ENCODE measurements around the gene HOGA1.
"Not testable (repeated sequence)": the region's sequence is repeated elsewhere in the genome, so short reads cannot be mapped to it uniquely, and the experiment has no call there.

HOGA1 gene

DNA sequence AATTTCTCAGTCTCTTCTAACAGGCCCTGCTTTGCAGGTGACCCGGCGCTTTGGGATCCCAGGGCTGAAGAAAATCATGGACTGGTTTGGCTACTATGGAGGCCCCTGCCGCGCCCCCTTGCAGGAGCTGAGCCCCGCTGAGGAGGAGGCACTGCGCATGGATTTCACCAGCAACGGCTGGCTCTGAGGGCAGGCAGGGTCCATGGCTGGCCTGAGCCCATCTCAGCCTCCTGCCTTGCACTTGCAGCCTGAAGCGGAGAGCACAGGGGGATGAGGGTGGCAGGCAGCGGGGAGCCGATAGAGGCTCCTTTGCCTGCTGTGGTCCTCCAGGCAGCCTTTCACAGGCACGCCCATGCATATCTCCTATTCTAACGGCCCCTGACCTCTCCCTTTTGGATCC is 27.3 kb downstream of the HOGA1 start:
- no peak for DNase-seq (ENCODE audit: low read depth)

DNA sequence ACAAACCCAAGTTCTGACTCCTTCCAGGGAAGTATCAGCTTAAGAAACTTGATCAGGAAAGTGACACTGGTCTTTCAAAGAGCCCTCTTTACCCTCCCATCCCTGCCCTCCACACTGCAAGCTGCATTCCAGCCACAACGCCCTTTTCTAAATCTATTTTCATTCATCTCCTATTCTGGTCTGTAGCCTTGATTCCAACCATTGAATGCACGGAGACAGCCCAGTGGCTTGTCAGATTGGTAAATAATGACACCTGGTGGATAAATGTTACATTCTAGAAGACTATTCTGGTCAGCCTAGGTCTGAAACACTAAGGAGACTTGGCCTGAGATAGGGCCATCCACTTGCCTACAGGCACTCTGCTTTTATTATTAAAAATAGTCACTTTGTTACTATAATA is 28.2 kb downstream of the HOGA1 start:
- DNase-seq (ENCODE audit: low read depth), result no peak

DNA sequence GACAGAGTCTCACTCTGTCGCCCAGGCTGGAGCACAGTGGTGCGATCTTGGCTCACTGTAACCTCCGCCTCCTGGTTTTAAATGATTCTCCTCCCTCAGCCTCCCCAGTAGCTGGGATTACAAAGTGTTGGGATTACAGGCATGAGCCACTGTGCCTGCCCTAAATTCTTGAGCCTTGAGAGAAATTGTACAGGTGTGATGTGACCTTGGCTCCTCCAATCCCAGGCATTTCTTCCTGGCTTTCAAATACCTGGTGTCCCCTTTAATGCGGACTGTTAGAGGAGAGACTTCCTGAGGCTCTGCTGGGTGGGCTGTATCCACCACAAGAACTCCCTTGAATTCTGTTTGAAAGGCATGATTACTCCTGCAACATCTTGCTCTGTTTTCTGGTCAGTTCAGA is 34.1 kb downstream of the HOGA1 start:
- no peak for DNase-seq (ENCODE audit: low read depth)

DNA sequence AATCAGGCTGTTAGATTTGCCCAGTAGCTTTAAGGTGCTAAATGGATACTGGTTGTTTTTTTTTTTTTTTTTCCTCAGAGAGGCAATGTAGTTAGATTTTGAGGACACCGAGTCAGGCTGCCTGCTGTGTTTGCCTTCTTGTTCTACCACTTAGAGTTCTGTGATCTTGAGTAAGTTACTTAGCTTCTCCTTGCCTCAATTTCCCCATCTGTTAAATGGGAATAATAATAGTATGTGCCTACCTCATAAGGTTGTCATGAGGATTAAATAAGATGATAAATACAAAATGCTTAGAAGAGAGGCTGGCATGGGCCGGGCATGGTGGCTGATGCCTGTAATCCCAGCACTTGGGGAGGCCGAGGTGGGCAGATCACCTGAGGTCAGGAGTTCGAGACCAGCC is 34.5 kb downstream of the HOGA1 start:
- no peak for DNase-seq (ENCODE audit: low read depth)

DNA sequence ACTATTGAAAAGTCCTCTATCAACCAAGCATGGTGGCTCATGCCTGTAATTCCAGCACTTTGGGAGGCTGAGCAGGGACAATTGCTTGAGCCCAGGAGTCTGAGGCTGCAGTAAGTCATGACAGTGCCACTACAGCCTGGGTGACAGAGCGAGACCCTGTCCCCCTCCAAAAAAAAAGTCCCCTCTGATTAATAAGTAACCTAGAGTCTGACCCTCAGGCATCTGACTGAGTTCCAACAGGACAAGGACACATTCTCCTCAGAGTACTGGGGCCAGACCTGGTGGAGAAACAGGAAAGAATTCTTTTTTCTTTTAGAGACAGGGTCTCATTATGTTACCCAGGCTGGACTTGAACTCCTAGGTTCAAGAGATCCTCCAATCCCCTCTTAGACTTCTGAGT is 39.1 kb downstream of the HOGA1 start:
- no peak for DNase-seq (ENCODE audit: low read depth)

DNA sequence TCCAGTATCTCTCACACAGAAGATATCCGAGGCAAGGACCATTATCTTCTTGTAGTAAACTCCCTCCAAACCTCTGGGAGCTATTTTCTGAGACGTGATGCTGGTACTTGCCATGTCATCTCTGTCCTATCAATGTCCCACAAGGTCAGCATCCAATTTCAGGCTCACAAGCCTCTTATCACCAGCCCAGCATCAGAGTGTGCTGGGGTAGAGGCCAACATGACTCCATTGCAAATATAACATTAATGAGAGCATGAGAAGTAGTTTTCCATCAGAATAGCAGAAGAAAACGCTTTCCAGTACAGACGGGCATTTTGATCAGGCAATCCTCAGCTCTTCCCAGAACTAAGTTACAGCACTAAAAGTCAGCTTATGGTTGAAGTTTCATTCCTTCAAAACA is 43.5 kb downstream of the HOGA1 start:
- DNase-seq (ENCODE audit: low read depth), result no peak

DNA sequence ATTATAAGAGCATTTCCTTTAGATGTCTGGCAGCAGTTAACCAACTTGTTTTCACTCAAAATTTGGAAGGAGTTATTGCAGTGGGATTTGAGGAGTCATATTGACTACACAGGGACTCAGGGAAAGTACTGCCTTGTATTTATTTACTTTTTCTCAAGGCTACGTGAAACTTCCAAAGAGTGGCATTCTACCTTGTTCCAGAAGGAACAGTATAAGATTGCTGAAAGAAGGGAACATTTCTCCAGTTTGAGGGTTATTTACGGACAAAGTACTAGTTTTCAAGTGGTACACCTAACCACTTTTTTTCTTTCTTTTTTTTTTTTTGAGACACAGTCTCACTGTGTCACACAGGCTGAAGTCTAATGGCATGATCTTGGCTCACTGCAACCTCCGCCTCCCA is 44.0 kb downstream of the HOGA1 start:
- DNase-seq (ENCODE audit: low read depth), result no peak

DNA sequence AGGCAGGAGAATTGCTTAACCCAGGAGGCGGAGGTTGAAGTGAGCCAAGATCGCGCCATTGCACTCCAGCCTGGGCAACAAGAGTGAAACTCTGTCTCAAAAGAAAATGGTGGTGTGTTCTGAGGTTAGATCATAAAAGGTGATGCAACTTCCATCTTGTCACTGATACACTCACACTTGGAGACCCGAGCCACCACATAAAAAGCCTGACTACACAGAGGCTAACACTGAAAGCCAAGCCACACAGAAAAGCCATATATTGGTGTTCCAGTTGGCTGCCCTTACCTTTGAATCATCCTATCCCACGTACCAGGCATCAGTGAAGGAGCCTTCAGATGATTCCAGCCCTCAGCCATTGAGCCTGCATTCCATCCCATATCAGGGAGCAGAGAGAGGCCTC is 45.1 kb downstream of the HOGA1 start:
- DNase-seq (ENCODE audit: low read depth), result no peak

DNA sequence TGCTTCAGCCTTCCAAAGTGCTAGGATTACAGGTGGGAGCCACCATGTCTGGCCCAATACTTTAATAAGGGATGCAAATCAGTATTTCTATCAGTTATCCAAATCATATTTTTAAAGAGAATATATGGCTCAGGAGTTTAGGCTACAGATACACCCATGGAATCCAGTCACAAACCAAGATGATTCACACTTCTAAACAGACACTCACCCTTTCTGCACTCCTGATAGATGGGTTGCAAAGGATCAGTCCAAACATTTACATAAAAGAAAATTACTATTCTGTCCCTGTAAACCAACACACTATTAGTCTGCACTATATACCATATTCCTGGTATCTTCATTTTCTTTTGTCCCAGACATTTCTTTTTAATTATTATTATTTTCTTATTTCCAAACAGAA is 46.9 kb downstream of the HOGA1 start:
- no peak for DNase-seq (ENCODE audit: low read depth)

DNA sequence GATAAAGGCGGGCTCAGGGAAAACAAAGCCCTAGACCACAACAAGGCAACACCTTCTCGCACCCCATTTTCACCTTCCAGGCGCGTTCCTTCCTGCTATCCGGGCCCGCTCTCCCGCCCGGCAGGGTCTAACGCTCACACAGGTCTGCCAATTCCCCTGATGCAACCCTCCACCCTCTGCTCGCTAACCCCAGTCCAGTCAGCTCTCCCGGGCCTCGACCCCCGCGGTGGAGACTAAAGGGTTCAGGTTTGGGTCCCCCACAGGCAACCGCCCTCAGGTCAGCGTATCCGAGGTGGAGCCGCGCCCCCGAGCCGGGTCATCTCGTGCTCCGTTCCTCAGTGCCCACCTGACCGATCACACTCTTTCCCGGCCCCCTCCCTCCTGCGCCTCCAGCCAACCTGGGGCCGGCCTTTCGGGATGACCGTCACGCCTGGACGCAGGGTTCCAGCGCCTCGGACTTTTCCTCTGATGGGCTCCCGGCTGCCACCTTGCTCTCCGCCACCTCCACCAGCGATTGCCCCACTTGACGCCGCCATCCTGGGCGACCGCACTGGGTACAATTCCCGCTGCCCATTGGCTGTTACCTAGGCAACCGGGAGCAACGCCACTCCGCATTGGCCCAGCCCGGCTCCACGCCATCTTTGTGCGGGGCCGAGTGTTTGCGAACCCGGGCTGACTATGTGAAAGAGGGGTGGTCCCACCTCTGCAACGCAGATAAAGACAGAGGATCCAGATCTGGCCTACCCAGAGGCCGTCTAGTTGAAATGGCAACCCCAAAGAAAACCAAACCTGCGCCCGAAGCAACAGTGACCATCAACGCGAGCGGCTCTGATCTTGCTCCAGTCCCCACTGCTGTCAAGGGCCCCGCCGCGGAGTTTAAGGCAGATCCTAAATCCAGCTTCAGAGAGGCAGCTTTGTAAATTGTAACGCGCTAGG is 49.0 kb downstream of the HOGA1 start, which contains the start of gene MORN4:
TSS of gene MORN4 (minus strand) at position 552 of the 936 bp plus-strand sequence. CDS start 13,847 bp downstream, outside the sequence.
- peak; percentile 80 for DNase-seq (ENCODE audit: low read depth)

DNA sequence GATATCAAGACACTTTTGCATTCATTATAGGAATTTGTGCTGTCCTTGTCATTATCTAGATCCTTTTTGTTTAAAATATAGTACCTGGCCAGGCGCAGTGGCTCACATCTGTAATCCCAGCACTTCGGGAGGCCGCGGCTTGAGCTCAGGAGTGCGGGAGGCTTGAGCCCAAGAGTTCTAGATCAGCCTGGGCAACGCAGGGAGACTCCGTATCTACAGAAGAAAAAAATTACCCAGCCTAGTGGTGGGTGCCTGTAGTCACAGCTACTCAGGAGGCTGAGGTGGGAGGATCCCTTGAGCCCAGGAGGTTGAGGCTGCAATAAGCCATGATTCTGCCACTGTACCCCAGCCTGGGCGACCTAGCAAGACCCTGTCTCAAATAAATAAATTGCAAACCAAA is 49.7 kb downstream of the HOGA1 start:
- DNase-seq (ENCODE audit: low read depth), result no peak

DNA sequence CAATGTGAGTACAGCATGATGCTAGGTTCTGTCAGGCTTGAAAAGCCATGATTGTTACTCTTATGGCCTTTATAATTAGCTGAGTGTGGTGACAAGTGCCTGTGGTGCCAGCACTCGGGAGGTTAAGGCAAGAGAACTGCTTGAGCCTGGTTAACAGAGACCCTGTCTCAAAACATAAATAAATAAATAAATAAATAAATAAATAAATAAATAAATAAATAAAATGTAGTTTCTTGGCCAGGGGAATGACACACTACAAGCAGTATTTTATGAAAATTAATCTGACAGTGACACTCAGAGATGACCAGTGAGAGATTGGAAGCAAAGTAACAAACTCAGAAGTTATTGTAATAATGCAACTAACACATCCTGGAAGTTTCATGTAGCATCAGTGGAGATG is 51.4 kb downstream of the HOGA1 start:
- DNase-seq (ENCODE audit: low read depth), result no peak

DNA sequence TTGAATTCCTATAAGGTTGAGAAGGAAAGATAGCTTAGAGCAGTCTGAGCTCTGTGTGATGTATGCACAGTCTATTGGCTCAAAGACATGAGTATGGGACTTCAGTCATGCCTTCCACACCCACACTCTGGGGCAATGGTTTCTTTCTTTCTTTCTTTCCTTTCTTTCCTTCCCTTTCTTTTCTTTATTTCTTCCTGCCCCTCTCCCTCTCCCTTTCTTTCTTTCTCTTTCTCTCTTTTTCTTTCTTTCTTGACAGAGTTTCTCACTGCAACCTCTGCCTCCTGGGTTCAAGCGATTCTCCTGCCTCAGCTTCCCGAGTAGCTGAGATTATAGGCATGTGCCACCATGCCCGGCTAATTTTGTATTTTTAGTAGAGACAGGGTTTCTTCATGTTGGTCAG is 54.9 kb downstream of the HOGA1 start:
- not testable (repeated sequence) for DNase-seq (ENCODE audit: low read depth)

DNA sequence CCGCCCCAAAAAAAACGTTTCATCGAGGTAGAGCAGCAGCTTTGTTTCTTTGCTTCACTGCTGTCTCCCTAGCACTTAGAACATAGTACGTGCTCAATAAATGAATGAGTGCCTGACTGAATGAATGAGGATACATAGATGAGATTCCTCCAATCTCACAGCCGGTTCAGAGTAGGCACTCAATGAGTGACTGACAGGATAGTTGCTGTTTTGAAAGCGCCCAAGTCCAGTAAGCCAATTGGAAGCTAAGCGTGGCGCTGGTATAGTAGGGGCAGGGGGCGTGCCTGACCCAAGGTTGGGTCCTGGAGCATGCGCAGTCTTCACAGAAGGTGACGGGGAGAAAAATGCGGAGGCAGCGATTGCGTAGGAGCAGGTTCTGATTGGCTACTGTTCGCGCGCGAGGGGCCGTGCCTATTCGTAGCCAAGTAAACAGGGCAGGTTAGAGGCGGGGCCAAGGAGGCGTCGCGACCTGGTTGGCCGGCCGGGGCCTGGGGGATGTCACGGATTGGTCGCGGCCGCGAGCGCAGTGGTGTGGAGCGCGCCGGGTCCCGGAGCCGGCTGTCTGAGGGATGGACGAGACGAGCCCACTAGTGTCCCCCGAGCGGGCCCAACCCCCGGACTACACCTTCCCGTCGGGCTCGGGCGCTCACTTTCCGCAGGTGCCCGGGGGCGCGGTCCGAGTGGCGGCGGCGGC is 56.1 kb downstream of the HOGA1 start, which contains the start of gene PI4K2A:
TSS of gene PI4K2A (plus strand) at position 498 of the 694 bp plus-strand sequence. CDS start at position 570, 72 bp downstream.
- DNase-seq (ENCODE audit: low read depth), result peak; percentile 98

DNA sequence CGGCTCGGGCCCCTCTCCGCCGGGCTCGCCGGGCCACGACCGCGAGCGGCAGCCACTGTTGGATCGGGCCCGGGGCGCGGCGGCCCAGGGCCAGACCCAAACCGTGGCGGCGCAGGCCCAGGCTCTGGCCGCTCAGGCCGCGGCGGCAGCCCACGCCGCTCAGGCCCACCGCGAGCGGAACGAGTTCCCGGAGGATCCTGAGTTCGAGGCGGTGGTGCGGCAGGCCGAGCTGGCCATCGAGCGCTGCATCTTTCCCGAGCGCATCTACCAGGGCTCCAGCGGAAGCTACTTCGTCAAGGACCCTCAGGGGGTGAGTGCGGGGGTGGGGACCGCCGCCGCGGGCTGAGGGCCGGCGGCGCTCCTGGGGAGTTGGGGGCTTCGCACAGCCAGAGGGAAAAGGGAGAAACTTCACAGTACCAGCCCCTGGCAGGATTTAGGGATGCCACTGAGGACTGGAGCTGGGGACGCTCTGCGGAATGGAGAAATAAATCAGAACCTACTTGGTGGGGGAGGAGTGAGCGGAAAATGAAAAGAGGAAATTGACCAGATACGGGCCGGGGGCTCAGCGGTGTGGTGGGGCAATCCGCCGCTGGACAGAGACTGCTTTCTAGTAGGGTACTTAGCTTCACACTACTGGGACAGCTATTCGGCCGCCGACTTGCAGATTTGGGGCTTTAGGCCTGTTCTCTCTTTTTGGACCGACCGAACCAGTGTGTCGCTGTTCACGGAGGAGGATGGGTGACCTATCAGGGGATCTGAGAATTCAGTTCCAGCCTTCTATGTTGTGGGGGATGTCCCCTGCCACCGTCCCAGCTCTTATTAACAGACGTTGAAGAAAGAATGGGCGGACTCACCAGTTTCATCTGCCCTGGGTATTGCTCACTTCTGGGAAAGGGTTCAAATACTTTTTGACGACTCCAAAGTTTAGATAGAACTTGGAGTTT is 57.0 kb downstream of the HOGA1 start:
- DNase-seq (ENCODE audit: low read depth), result no peak

DNA sequence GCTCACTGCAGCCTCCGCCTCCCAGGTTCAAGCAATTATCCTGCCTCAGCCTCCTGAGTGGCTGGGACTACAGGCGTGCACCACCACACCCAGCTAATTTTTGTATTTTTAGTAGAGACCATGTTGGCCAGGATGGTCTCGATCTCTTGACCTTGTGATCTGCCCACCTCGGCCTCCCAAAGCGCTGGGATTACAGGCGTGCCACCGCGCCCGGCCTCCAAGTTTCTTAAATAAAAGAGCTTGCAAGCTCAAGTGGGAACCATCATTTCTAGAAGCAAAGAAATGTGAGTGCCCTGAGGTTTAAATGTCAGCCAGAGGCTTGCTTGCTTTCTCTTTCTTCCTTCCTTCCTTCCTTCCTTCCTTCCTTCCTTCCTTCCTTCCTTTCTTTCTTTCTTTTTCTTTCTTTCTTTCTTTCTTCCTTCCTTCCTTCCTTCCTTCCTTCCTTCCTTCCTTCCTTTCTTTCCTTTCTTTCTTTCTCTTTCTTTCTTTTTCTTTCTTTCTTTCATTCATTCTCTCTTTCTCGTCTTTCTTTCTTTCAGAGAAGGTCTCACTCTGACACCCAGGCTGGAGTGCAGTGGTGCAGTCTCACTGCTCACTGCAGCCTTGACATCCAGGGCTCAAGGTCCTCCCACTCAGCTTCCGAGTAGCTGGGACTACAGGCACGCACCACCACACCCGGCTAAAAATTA is 58.4 kb downstream of the HOGA1 start:
- DNase-seq (ENCODE audit: low read depth), result not testable (repeated sequence)

DNA sequence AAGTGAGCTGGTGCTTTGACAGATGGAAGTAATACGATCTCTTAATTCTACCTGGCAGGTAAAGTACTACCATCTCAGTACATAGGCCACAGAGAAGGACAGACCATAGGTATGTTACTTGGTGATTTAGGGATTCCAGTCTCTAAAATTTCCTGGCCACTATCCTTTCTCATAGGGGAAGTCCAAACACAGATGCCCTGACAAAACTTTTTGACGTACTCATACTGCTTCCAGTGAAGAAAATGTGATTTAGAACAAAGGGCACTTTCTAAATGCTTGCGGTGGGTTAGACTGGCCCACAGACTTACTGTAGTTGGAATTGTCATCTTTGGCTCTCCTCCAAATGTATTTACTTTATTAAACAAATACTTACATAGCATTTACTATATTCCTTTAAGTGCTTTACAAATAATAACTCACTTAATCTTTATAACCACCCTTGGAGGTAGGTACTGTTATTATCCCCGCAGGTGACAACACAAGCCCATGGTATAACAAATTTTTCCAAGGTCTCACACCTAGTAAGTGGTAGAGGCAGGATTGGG is 59.3 kb downstream of the HOGA1 start:
- no peak for DNase-seq (ENCODE audit: low read depth)

DNA sequence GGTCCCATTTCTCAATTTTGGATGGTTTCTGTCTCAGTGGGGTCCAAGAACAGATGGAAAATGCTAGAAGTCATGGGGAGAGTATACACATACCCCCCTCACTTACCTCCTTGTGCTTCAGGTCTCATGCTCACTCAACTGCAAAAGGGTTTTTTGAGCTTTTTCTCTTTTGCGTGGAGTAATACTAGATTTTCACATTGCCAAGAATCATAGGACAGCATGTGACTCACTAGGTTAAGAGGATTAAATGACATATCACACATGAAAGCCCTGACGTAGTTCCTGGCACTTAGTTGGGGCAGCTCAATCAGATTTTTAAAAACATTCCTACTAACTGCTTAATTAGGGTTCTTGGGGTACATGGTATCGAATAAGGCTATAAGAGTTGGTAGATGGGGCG is 60.7 kb downstream of the HOGA1 start:
- no peak for DNase-seq (ENCODE audit: low read depth)

DNA sequence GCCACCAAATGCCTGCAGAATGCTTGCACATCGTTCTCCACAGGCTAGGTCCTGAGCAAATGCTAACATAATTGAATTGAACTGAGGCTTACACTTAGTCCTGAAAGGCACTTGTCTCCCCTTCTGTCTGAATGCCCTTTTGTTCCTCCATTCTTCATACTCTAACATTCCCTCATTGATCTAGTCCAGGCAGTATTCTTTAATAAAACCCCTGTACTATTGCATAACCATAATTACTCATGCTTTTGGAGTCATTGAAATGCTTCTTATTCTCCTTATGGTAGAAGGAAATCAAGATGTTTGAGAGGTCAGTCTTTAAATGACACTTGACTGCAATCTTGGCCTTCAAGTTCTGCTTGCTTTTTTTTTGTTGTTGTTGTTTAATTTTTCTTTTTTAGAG is 63.4 kb downstream of the HOGA1 start:
- DNase-seq (ENCODE audit: low read depth), result no peak

DNA sequence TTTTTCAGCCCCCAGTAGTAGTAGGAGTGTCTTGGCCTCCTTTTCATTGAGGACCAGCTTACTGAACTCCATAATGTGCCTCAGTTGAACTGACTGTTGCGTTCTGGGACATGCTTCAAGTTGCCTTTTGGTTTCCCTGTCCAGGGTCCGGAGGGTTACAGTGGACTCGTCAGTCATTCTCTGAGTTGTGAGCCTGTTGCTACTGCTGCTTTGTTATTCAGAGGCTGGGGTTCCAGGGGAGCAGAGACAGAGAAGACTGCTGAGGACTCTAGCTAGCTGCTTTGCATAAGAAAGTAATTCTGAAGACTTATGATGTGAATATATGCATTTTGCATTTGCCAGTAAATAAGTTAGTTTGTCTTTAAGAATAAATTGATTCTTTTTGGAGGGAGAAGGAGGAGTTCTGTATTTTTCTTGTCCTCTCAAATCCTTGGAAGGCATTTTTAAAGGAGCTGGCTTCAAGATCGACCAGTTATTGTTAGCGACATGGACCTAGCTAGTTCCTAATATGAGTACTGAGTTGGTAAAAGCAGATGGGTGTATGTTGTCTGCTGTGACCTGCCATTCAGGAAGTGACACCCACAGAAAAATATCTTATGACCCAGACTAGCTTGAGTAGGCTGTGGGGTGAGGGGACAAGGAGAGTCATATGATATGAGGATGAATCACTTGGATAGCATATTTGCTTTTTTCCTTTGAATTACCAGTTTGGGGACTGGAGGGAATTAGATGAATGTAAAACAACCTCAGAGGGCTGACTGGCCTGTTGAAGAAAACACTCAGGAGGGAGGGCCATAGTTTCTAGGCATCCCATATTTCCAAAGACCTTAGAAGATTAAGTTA is 64.6 kb downstream of the HOGA1 start:
- DNase-seq (ENCODE audit: low read depth), result no peak

All from stimulated activated CD8-positive, alpha-beta memory T cell treated with anti-CD3 and anti-CD28 coated beads, Interleukin-7, amount 100 ng/mL, for 24 hours (primary cell).